HG03457 (cell line): ENCODE data around the gene DISP3.

ENCODE experiments used
- ATAC-seq: cut with Tn5 transposase; IDR thresholded peaks from one replicate; pipeline ENCODE4 v1.9.1; 2021; ENCODE audit warnings: moderate number of reproducible peaks; ENCODE audit not compliant: unreplicated experiment

DISP3 gene

GRCh38 chr1:11513681-11514080 lies 34.7 kb downstream of the DISP3 start:
- no peak for ATAC-seq

DNA sequence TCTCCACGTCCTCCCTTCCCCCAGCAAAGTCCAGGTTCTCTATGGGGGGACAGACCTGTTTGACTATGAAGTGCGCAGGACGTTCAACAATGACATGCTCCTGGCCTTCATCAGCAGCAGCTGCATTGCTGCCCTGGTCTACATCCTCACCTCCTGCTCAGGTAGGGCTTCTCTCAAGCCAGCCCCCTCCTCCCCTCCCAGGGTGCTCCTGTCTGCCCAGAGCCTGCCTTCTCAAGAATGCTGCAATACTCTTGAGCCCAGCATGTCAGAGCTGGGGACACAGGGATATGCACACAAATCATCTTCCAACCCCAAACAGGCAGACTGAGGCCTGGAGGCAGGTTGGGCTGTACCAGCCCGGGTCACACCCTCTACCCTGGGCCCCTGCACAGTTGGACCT lies 35.4 kb downstream of the DISP3 start:
- ATAC-seq = no peak

- ATAC-seq = no peak
Measured at GRCh38 chr1:11515368-11516300, 36.7 kb downstream of the DISP3 start.

GRCh38 chr1:11516961-11517635 lies 38.1 kb downstream of the DISP3 start:
- ATAC-seq = no peak

- ATAC-seq = no peak
Measured at GRCh38 chr1:11518016-11518701, 39.2 kb downstream of the DISP3 start.

- no peak for ATAC-seq
Measured at GRCh38 chr1:11518791-11519628, 40.1 kb downstream of the DISP3 start.

DNA sequence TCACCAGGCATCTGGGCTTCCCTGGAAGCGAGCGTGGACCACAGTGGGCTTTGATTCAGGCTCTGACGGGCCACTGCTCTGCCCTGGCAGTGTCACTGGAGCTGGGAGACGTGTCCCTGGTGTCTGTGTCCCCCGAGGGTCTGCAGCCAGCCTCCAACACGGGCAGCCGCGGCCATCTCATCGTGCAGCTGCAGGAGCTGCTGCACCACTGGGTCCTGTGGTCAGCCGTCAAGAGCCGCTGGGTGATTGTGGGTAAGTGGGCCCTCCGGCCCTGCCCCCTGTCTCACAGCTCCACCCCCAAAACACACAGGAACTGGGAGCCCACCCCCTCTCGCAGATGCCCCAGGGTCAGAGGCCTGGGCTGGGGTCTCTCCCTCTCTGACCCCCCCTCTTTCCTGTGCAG lies 40.7 kb downstream of the DISP3 start:
- ATAC-seq = no peak

GRCh38 chr1:11520531-11521233 lies 41.7 kb downstream of the DISP3 start:
- no peak for ATAC-seq

DNA sequence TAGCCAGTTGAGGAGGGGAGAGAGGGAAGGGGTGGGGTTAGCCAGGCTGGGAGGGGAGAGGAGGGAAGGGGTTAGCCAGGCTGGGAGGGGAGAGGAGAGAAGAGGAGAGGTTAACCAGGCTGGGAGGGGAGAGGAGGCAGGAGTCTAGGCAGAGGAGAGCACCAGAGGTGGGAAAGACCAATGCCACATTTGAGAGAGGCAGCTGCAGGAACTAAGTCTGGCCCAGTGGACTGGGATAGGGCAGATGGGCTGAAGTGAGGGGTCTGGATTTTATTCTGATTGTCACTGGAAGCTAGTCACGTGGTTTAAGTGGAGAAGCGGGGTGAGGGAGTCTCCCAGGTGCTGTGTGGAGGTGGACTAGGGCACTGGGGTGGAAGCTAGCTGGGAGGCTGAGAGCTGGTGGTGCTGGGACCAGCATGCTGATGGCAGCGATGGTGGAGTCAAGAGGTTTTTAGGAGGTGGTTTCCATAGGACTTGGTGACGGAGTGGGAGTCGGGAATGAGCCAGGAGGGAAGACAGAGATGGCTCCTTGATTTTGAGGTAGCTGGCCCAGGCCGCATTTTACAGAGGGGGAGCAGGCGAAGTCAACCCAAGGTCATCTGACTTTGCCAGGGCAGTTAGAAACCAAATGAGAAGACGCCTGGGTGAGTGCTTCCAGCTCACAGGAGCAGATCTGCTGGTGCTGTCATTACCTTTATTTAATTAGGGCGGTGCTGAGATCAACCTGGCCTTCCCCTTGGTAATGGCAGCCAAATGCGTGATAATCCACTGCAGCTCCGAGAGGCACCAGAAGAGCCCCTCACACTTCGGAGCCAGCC lies 42.8 kb downstream of the DISP3 start:
- ATAC-seq = no peak

DNA sequence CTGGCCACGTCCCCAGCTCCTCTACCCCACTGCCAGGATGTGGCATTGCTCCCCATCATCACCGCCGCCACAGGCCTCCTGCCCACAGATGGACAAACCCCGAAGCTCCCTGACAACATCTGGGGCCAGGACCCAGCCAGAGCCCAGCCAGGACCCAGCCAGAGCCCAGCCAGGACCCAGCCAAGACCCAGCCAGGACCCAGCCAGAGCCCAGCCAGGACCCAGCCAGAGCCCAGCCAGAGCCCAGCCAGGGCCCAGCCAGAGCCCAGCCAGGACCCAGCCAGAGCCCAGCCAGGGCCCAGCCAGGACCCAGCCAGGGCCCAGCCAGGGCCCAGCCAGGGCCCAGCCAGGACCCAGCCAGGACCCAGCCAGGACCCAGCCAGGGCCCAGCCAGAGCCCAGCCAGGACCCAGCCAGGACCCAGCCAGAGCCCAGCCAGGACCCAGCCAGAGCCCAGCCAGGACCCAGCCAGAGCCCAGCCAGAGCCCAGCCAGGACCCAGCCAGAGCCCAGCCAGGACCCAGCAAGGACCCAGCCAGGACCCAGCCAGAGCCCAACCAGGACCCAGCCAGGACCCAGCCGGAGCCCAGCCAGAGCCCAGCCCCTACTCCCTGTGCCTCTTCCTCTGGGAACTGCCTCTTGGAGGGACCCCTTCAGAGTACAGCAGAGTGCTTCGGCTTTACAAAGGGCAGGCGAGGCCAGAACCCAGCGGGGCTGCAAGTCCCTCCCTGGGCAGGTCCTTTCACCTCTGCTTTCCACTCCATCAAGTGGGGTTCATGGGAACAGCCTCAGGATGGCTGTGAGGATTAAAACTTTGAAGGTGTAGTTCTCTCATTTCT lies 43.7 kb downstream of the DISP3 start:
- no peak for ATAC-seq

DNA sequence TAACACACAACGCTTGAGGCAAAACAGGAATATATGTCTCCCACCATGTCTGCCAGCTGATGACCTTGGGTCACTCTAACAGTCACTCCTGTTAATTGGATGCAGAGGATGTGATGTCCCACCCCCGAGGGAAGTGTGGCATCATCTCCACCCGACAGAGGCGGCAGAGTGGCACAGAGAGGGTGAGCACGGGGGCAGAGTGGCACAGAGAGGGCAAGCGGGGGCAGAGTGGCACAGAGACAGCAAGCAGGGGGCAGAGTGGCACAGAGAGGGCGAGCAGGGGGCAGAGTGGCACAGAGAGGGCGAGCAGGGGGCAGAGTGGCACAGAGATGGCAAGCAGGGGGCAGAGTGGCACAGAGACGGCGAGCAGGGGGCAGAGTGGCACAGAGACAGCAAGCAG lies 44.3 kb downstream of the DISP3 start:
- ATAC-seq = no peak

DNA sequence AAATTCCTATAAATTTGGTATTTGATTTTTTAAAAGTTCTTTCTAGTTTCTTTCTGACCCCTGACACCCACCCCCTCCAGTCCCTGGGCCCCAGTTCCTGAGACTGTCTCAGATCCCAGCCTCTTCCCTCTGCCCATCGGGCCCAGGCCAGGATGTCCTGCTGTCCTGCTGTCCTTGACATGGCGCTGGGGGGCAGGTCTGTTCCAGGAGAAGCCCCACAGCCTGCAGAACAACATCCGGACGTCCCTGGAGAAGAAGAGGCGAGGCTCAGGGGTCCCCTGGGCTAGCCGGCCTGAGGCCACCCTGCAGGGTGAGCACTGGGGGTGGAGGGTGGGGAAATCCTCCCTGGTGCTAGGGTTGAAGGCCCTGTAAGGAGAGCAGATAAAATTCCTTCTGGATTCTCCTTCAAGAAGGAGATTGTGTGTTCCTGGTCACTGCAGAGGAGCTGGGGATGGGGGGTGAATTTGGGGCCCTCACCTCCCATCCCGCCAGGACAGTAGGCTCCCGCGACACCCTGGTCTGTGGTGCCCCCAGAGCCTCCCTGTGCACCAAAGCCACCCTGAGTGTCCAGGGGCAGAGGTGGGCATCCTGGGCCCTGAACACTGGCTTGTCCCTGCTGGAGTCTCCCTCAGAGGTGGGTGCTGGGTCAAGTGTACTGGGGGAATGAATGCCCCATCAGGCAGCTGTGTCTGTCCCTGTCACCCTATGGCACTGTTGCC lies 45.0 kb downstream of the DISP3 start:
- ATAC-seq = no peak

DNA sequence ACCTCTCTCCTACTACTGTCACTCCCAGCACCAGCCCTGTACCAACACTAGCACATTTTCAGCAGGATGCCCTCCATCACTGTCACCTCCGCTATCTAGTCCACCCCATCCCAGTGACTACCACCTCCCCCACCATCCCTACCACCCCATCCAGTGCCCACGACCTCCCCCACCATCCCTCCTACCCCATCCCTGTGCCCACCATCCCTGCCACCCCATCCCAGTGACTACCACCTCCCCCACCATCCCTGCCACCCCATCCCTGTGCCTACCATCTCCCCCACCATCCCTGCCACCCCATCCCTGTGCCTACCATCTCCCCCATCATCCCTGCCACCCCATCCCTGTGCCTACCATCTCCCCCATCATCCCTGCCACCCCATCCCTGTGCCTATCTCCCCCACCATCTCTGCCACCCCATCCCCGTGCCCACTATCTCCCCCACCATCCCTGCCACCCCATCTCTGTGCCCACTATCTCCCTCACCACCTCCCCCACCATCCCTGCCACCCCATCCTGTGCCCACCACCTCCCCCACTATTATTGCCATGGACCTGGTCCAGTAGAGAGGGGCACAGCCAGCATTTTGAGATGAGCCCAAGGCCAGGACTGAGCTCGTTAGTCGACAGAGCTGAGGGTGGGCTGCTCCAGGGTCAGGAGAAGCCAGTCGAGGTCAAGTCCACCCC lies 45.7 kb downstream of the DISP3 start:
- no peak for ATAC-seq

DNA sequence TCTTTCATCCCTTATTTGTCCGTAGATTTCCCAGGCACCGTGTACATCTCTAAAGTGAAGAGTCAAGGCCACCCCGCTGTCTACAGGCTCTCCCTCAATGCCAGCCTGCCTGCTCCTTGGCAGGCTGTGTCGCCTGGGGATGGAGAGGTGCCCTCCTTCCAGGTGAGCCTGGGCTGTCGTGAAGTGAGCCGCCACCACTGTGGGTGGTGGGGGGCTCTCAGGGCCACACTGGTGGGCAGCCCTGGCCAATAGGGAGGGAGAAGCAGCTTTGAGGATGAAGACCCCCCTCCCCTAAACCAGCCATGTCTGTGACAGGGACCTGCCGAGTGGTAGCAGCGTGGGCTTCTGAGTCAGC lies 46.2 kb downstream of the DISP3 start:
- ATAC-seq = no peak

DNA sequence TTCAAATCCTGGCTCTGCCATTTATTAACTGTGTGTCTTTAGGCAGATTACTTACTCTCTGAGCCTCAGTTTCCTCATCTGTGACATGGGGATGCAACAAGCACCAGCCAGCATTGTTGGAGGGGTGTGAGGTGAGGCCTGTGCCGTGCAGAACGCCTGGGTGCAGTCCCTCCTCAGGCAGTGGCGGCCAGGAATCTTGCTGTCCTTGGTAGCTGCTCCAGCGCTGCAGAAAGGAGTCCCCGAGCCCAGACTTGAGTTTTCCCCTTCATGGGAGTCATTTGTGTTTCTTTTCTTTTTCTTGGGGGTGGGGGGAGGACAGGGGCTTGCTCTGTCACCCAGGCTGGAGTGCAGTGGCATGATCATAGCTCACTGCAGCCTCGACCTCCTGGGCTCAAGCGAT lies 46.6 kb downstream of the DISP3 start:
- no peak for ATAC-seq

- ATAC-seq = no peak
Measured at GRCh38 chr1:11526071-11526895, 47.3 kb downstream of the DISP3 start.
